NCI-H2081 (cell line): ENCODE measurements around the gene LIN54.

Experiments
- DNase-seq, 2 experiments: peaks; one replicate each; lab custom pipeline; 2025; lab: John Stamatoyannopoulos, UW

The LIN54 gene

GRCh38 chr4:82891707-82892466, 118.7 kb downstream of the LIN54 start:
- DNase-seq: no peak

GRCh38 chr4:82890901-82891706, 119.5 kb downstream of the LIN54 start, which contains the start of gene SEC31A:
SEC31A (minus strand) TSS chr4:82891153; CDS start chr4:82881936, 9,217 bp downstream.
- DNase-seq: peak; percentile 92

- DNase-seq: no peak
Measured at GRCh38 chr4:82890528-82890900, 120.1 kb downstream of the LIN54 start.

GRCh38 chr4:82889287-82889686, 121.3 kb downstream of the LIN54 start:
- no peak for DNase-seq

- no peak for DNase-seq
Measured at GRCh38 chr4:82886147-82886942, 124.3 kb downstream of the LIN54 start.

GRCh38 chr4:82885410-82885809, 125.2 kb downstream of the LIN54 start:
- no peak for DNase-seq
